Anterior cingulate cortex (tissue), 58 donors: Measurements from ENCODE around the gene ERCC8.
"Not testable (repeated sequence)": the region's sequence is repeated elsewhere in the genome, so short reads cannot be mapped to it uniquely, and the experiment has no call there.

ENCODE experiments used
- DNase-seq, 58 donors: peaks; one replicate each; lab custom pipeline; 2025; lab: John Stamatoyannopoulos, UW

Gene ERCC8

DNA sequence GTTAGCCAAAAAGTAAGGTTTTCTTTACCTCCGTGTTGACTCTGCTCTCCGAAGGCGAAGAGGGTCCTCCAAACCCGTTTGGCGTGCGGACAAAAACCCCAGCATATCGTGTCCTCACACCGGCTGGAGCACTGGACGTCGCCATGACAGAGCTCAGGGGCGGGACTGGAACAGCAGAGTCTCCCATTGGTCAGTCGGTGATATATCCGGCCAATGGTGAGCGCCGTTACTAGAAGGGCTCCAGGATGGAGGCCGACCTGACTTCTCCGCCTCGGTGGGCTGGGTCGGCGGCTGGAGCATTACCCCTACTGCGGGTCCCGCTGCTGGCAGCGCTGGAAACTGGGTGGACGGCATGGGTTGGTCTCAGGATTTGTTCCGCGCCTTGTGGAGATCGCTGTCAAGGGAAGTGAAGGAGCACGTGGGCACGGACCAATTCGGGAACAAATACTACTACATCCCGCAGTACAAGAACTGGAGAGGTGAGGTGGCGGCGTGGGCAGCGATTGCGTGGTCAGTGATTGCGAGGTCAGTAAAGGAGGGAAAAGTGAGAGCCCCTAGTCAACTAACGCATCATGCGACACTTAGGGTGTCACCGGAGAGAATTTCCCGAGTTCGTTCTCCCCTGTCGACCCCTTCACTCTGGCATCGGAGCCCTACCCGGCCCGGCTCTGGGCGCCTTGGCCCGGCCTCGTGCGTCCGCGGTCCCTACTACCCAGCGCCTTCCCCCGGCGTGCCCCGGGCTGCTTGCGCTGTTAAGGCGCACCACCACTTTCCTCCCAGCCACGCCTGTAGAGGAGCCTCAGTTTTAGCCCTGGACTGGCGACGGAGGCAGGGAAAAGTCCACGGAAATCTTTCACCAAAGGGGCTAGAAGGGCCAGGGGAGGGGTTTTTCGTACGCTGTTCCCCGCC, at the start of gene ERCC8, which contains the start of gene NDUFAF2:
TSS of gene ERCC8 (minus strand) at position 167 of the 909 bp plus-strand sequence. CDS start at position 105, 62 bp downstream.
TSS of gene NDUFAF2 (plus strand) at position 302 of the 909 bp plus-strand sequence. CDS start at position 353, 51 bp downstream.
- DNase-seq: peak; percentile 28 to 94 (median 88)

DNA sequence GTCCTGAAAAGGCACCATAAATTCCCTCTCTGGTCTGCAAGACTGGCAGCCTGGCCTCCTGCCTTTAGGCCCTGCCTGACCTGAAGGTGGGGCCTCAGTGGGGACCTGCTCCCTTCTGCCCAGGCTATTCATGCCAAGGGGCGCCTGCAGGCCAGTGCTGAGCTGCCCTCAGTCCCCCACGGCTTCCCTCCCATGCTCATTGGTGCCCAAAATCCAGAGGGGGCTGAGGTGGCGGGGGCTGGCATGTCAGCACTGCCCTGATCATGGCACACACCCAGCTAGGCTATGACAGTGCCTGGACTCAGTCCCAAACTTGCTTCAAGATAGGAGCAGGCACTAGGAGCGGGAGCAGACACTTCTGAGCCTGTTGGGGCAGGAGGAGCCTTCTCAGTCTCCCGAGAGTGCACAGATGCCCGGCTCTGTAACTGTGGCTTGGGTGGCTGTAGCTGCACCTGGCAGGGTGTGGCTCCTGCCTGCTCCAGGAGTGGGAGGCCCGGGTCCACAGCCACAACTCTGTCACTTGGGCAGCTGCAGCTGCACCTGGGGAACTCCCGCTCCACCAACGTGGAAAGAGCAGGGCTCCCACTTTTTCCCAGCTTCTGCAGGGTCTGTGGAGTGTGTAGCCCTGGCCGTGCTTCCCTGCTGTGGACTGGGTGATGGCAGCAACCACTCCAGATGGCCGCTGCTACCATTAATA, 49.2 kb upstream of the ERCC8 start:
- DNase-seq: peak in 1 of 58 donors; percentile 1

DNA sequence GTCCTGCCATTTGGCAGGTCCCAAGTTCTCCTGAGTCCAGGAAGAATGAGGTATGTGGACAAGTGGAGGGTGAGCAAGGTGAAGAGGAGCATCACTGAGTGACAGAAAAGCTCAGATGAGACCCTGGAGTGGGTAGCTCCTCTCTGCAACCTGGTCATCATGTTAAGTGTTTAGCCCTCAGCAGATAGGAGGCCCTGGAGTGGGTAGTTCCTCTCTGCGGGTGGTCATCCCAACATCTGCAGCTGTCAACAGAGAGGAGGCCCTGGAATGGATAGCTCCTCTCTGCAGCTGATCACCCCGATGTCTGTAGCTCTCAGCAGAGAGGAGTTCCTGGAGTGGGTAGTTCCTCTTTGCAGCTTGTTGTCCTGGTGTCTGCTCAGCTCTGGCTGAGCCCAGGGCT, 48.6 kb upstream of the ERCC8 start:
- no peak for DNase-seq

DNA sequence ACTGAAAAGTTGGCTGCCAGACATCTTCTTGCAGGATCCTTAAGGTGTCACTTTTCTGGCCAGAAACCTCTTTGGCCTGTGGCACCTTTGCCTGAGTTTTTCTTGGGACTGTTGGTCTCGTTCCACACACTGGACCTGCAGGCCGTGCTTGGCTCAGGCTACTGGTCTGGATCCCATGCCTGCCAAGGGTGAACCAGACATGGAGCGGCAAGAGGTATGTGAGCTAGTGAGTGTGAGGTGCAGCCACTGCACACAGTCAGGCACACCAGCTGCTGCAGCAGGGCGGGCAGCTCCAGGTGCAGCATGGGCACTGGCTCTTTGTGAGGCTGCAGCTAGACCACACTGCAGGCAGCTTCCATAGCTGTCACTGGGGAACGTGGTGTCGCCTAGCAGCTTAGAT, 48.0 kb upstream of the ERCC8 start:
- DNase-seq: no peak

- DNase-seq: no peak
Measured at GRCh38 chr5:60989790-60990189, 44.9 kb upstream of the ERCC8 start.

DNA sequence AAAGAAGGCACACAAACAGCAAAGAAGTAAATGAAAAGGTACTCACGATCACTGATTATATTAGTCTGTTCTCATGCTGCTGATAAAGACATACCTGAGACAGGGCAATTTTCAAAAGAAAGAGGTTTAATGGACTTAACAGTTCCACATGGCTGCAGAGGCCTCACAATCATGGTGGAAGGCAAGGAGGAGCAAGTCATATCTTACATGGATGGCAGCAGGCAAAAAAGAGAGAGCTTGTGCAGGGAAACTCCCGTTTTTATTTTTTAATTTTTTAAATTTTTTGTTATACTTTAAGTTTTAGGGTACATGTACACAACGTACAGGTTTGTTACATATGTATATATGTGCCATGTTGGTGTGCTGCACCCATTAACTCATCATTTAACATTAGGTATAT, 37.3 kb upstream of the ERCC8 start:
- not testable (repeated sequence) for DNase-seq

DNA sequence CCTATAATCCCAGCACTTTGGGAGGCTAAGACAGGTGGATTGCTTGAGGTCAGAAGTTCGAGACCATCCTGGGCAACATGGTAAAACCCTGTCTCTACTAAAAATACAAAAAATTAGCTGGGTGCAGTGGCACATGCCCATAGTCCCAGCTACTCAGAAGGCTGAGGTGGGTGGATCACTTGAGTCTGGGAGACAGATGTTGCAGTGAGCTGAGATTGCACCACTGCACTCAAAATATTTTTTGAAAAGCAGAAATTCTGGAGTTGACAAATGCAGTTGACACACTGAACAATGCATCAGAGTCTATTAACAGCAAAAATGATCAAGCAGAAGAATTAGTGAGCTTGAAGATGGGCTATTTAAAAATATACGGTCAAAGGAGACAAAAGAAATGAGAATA, 35.6 kb upstream of the ERCC8 start:
- DNase-seq: no peak

GRCh38 chr5:60978968-60979367, 34.1 kb upstream of the ERCC8 start:
- DNase-seq: no peak

GRCh38 chr5:60977956-60978737, 33.3 kb upstream of the ERCC8 start:
- no peak for DNase-seq

DNA sequence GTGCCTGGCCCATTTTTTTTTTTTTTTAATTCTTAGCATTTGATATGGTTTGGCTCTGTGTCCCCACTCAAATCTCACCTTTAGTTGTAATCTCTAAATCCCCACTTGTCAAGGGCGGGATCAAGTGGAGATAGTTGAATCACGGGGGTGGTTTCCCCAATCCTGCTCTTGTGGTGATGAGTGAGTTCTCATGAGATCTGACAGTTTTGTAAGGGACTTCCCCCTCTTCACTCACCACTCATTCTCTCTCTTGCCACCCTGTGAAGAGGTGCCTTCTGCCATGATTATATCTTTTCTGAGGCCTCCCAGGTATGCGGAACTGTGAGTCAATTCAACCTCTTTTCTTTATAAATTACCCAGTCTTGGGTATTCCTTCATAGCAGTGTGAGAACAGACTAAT, 27.4 kb upstream of the ERCC8 start:
- DNase-seq: no peak

DNA sequence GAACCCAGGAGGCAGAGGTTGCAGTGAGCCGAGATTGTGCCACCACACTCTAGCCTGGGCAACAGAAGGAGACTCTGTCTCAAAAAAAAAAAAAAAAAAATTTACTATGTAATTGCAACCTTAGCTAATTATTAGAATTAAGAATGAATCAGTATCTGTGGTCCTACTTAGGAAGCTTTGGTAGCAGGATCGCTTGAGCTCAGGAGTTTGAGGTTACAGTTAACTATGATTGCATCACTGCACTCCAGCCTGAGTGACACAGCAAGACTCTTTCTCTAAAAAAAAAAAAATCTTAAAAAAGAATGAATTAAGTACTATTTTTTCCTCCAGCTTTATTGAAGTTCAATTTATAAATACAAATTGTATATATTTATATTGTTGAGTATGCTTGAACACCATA, 16.8 kb upstream of the ERCC8 start:
- DNase-seq: no peak

- no peak for DNase-seq
Measured at GRCh38 chr5:60960591-60960990, 15.7 kb upstream of the ERCC8 start.

DNA sequence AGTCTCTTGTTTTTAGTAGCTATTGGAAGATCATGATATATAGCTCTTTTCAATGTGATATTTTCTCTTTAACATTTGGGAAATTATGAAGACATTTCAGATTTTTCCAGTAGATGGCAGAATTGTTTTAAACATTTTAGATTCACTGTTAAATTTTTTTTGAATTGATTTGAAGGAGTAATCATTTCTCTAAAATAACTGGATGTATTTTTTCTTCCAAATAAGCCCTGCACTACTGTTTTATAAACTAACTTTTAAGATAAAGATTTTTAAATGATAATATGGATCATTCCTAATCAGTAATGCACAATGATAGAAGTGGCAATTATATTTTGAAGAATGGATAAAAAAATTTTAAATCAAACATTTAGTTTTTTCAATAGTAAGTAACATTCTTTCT, 14.3 kb upstream of the ERCC8 start:
- no peak for DNase-seq

DNA sequence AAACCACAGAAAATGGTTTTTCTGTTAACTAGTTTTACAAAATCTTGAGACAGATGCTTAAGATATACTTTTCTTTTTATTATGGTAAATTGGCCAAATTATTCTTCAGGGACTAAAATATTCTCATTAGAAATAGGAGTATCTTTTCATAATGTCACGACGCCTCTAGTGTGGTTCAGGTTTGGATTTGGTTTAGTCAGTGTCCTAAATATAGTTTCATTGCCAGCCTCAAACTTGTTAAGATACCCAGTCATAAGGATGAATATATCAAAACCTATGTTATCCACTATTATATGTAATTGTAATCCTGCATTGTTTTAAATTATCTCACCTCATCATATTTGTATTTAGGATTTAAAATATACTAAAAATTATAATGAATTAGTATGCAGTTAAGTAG, 13.8 kb upstream of the ERCC8 start:
- DNase-seq: no peak

DNA sequence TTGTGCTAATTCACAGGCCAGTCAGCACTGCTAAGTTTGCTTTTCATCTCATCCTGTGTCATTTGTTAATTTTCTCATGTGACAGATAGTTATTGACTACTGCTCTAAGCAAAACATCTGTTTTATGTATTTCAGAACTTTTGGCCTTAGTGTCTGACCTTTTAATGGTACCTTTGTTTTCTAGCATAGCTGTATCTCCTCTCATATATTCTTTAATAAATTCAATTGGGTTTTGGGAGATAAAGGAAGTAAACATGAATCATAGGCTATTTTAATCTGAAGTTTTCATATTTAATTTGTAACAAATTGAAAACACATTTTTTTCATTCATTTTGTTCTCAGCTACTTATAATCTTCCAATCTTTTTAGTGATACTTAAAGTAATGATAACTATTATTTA, 13.2 kb upstream of the ERCC8 start:
- DNase-seq: no peak

DNA sequence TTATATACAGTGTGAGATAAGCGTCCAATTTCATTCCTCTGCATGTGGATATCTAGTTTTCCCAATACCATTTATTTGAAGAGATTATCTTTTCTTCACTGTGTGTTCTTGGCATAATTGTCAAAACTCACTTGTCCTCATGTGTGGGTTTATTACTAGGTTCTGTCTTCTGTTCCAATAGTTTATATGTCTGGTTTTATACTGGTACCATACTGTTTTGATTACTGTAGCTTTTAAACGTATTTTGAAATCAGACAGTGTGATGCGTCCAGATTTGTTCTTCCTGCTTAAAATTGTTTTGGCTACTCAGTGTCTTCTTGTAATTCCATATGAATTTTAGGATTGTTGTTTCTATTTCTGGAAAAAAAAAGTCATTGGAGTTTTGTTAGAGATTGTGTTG, 10.4 kb upstream of the ERCC8 start:
- DNase-seq: no peak

- no peak for DNase-seq
Measured at GRCh38 chr5:60948738-60949137, 3.9 kb upstream of the ERCC8 start.

GRCh38 chr5:60945813-60946187, 930 bp upstream of the ERCC8 start:
- DNase-seq: peak in 32 of 58 donors; percentile 2 to 65 (median 24)

DNA sequence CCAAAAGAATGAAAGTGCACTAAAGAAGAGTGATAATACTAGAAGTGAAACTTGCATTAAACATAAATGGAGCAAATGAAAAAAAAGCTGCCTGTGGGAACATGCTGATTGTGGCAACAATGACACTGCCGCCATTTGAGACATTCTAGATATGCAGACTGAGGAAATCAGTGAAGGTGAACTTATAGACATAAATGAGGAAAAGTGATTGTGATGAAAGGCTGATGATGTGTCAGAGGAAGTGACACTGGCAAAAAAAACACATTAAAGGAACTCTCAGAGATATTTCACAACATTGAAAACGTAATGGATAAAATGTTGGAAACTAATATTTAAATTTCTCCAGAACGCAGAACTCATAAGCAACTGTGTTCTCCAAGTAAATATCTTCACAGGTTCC, 1.2 kb downstream of the ERCC8 start:
- DNase-seq: no peak

GRCh38 chr5:60929024-60929423, 15.8 kb downstream of the ERCC8 start:
- no peak for DNase-seq

- no peak for DNase-seq
Measured at GRCh38 chr5:60927450-60927849, 17.4 kb downstream of the ERCC8 start.
